ENCODE measurements around the gene BAAT. TPM values are rescaled to one million over a fixed set of nuclear protein-coding genes. Genes with fewer than 3 reads are reported as not detected.

BAAT gene
- total and polyA plus RNA-seq, 7 donors = 0.60 TPM; not detected in 6

- 85 to 92% methylated on average over 7 of the region's 7 CpGs for WGBS, 2 donors
- intact Hi-C loops (cut with DNase I) = no loop called here
- Histone ChIP-seq H3K4me1 (no peaks in the 10 kb centered on the region), H3K27ac (no peak overlapping the region), H3K27me3 (no peaks in the 10 kb centered on the region), H3K36me3 (peaks cover 0 to 9% (median 0%) of the 10 kb centered on the region in 4 donors), H3K4me3 (no peak overlapping the region), H3K9me3 (peaks cover 0 to 31% (median 6%) of the 10 kb centered on the region in 4 donors)
- DNase-seq = no peak
- no peak for TF ChIP-seq EP300 (IDR thresholded peaks at IDR 0.05)
- no peak for TF ChIP-seq CTCF (IDR thresholded peaks at IDR 0.05)
- TF ChIP-seq POLR2AphosphoS5 (IDR thresholded peaks at IDR 0.05) = no peak
- no peak for TF ChIP-seq POLR2A (IDR thresholded peaks at IDR 0.05)
Observed at GRCh38 chr9:101418518-101419430, 34.0 kb upstream of the BAAT start.

GRCh38 chr9:101417977-101418376 lies 33.2 kb upstream of the BAAT start:
- no peak overlapping the region for H3K4me3 ChIP-seq
- H3K4me1 ChIP-seq = no peaks in the 10 kb centered on the region
- peaks cover 0 to 9% (median 0%) of the 10 kb centered on the region in 4 donors for H3K36me3 ChIP-seq
- no peak overlapping the region for H3K27ac ChIP-seq
- no peak for DNase-seq
- H3K9me3 ChIP-seq = peaks cover 0 to 39% (median 11%) of the 10 kb centered on the region in 4 donors
- H3K27me3 ChIP-seq = no peaks in the 10 kb centered on the region
- TF ChIP-seq EP300 (IDR thresholded peaks at IDR 0.05) (no peak), POLR2A (IDR thresholded peaks at IDR 0.05) (no peak), POLR2AphosphoS5 (IDR thresholded peaks at IDR 0.05) (no peak), CTCF (IDR thresholded peaks at IDR 0.05) (no peak)
- intact Hi-C loops (cut with DNase I) = no loop called here

GRCh38 chr9:101417389-101417788 lies 32.6 kb upstream of the BAAT start:
- DNase-seq = no peak
- peaks cover 0 to 9% (median 0%) of the 10 kb centered on the region in 4 donors for H3K36me3 ChIP-seq
- TF ChIP-seq EP300 (IDR thresholded peaks at IDR 0.05) = no peak
- no peak for TF ChIP-seq CTCF (IDR thresholded peaks at IDR 0.05)
- no peak for TF ChIP-seq POLR2AphosphoS5 (IDR thresholded peaks at IDR 0.05)
- no peak for TF ChIP-seq POLR2A (IDR thresholded peaks at IDR 0.05)
- no peaks in the 10 kb centered on the region for H3K27me3 ChIP-seq
- no peak overlapping the region for H3K4me3 ChIP-seq
- H3K4me1 ChIP-seq = no peaks in the 10 kb centered on the region
- H3K27ac ChIP-seq = no peak overlapping the region
- intact Hi-C loops (cut with DNase I) = no loop called here
- peaks cover under 1 to 45% (median 15%) of the 10 kb centered on the region in 4 donors for H3K9me3 ChIP-seq

GRCh38 chr9:101415578-101415977 lies 30.8 kb upstream of the BAAT start:
- Histone ChIP-seq H3K9me3 (peaks cover 11 to 62% (median 26%) of the 10 kb centered on the region in 4 donors), H3K4me1 (no peaks in the 10 kb centered on the region), H3K36me3 (peaks cover 0 to 9% (median 0%) of the 10 kb centered on the region in 4 donors), H3K27me3 (no peaks in the 10 kb centered on the region), H3K4me3 (no peak overlapping the region), H3K27ac (no peak overlapping the region)
- intact Hi-C loops (cut with DNase I) = no loop called here
- TF ChIP-seq POLR2A (IDR thresholded peaks at IDR 0.05) = no peak
- TF ChIP-seq CTCF (IDR thresholded peaks at IDR 0.05) = no peak
- no peak for TF ChIP-seq EP300 (IDR thresholded peaks at IDR 0.05)
- no peak for TF ChIP-seq POLR2AphosphoS5 (IDR thresholded peaks at IDR 0.05)
- no peak for DNase-seq
